Bronchial epithelial cell (primary cell): Measurements from ENCODE around the gene PODXL2. TPM values are rescaled to one million over a fixed set of nuclear protein-coding genes. Genes with fewer than 3 reads are reported as not detected.

ENCODE experiments used
- DNase-seq: peaks from one replicate; pipeline ENCODE4 v3.0.0-alpha.2; 2010; ENCODE audit warnings: low read depth
- FAIRE-seq: peaks from 2 replicates; lab custom pipeline; 2011; peaks lifted over from hg19 to GRCh38; lab: Jason Lieb, UNC
- H3K27me3 ChIP-seq: 2 replicates; pipeline ENCODE4 v1.5.1; 2011; ENCODE audit warnings: low read length; ENCODE audit not compliant: control insufficient read depth, insufficient read depth
- H3K36me3 ChIP-seq: 2 replicates; pipeline ENCODE4 v1.5.1; 2011; ENCODE audit warnings: low read length; ENCODE audit not compliant: control insufficient read depth, insufficient read depth
- H3K4me3 ChIP-seq: 2 replicates; pipeline ENCODE4 v1.5.1; 2011; ENCODE audit warnings: mild to moderate bottlenecking, low read depth, low read length, control low read depth
- CTCF ChIP-seq: IDR thresholded peaks from 2 replicates; pipeline ENCODE4 v1.5.1; 2011; ENCODE audit warnings: mild to moderate bottlenecking, moderate library complexity, low read length, control low read depth, inconsistent platforms; ENCODE audit not compliant: insufficient read depth, severe bottlenecking
- total RNA-seq: library from RNA; depleted of rRNA; stranded (reverse); fragments of >200 nt; gene quantifications from 2 replicates; pipeline ENCODE4 v1.2.1, GENCODE V29; 2014

PODXL2 gene
- total RNA-seq, 1 donor from 2014 or later, result 3.4 TPM

- Histone ChIP-seq H3K27me3 (no peaks in the 10 kb centered on the region), H3K4me3 (no peak overlapping the region), H3K36me3 (peaks cover 4% of the 10 kb centered on the region)
- no peak for FAIRE-seq
- no peak for TF ChIP-seq CTCF
- DNase-seq, result no peak
Observed at GRCh38 chr3:127709320-127710060, 80.5 kb downstream of the PODXL2 start.

- peaks cover 4% of the 10 kb centered on the region for H3K36me3 ChIP-seq
- peak; percentile 58 for DNase-seq
Observed at GRCh38 chr3:127710155-127710941, 81.4 kb downstream of the PODXL2 start.

GRCh38 chr3:127711021-127711695 is 82.2 kb downstream of the PODXL2 start:
- Histone ChIP-seq H3K27me3 (no peaks in the 10 kb centered on the region), H3K4me3 (no peak overlapping the region), H3K36me3 (peaks cover 4% of the 10 kb centered on the region)
- TF ChIP-seq CTCF, result no peak
- FAIRE-seq, result no peak
- no peak for DNase-seq

More at GRCh38 chr3:127710155-127710941, 81.4 kb downstream of the PODXL2 start:
- Histone ChIP-seq H3K4me3 (no peak overlapping the region), H3K27me3 (no peaks in the 10 kb centered on the region)
- FAIRE-seq, result peak; percentile 23
- no peak for TF ChIP-seq CTCF

GRCh38 chr3:127711896-127712295 is 82.9 kb downstream of the PODXL2 start:
- Histone ChIP-seq H3K27me3 (no peaks in the 10 kb centered on the region), H3K36me3 (peaks cover 3% of the 10 kb centered on the region), H3K4me3 (no peak overlapping the region)
- no peak for DNase-seq
- FAIRE-seq, result no peak
- no peak for TF ChIP-seq CTCF

- FAIRE-seq, result no peak
- Histone ChIP-seq H3K27me3 (no peaks in the 10 kb centered on the region), H3K36me3 (peaks cover 3% of the 10 kb centered on the region), H3K4me3 (no peak overlapping the region)
- DNase-seq, result no peak
- TF ChIP-seq CTCF, result no peak
Observed at GRCh38 chr3:127712461-127712860, 83.5 kb downstream of the PODXL2 start.
